Spleen (tissue), 11 donors: ENCODE data around the gene VAMP2. TPM values are rescaled to one million over a fixed set of nuclear protein-coding genes. Genes with fewer than 3 reads are reported as not detected.

Source experiments
- DNase-seq: peaks from one replicate; pipeline ENCODE4 v3.0.0-alpha.2; 2020
- H3K27ac ChIP-seq, 8 donors: fragments of 200-600 bp; sonication (generic) in 7 of 8; 1 replicate in 4 of 8; 2 replicates in 4 of 8; pipeline versions ENCODE4 v1.5.0 to v1.8.0; 2016 to 2021; ENCODE audit warnings: inconsistent platforms in 4 of 8, mild to moderate bottlenecking in 4 of 8, moderate library complexity in 1 of 8
- H3K27me3 ChIP-seq, 7 donors: fragments of 200-600 bp; sonication (generic) in 6 of 7; replicated peaks in 1 of 7; 1 replicate in 4 of 7; 2 replicates in 3 of 7; pipeline versions ENCODE4 v1.5.0 to v1.8.0; 2016 to 2021; ENCODE audit warnings: inconsistent platforms in 3 of 7, mild to moderate bottlenecking in 1 of 7
- H3K36me3 ChIP-seq, 6 donors: fragments of 200-600 bp; sonication (generic) in 5 of 6; 1 replicate in 4 of 6; 2 replicates in 2 of 6; pipeline versions ENCODE4 v1.5.0 to v1.8.0; 2016 to 2021; ENCODE audit warnings: inconsistent platforms in 2 of 6
- H3K4me1 ChIP-seq, 6 donors: fragments of 200-600 bp; sonication (generic) in 5 of 6; 1 replicate in 3 of 6; 2 replicates in 3 of 6; pipeline versions ENCODE4 v1.5.0 to v1.8.0; 2016 to 2021; ENCODE audit warnings: inconsistent platforms in 3 of 6
- H3K4me3 ChIP-seq, 8 donors: fragments of 200-600 bp; sonication (generic) in 7 of 8; 1 replicate in 4 of 8; 2 replicates in 4 of 8; pipeline versions ENCODE4 v1.5.0 to v1.8.0; 2016 to 2021; ENCODE audit warnings: inconsistent platforms in 4 of 8, mild to moderate bottlenecking in 4 of 8, moderate library complexity in 2 of 8
- H3K9me3 ChIP-seq, 8 donors: fragments of 200-600 bp; sonication (generic) in 7 of 8; 1 replicate in 4 of 8; 2 replicates in 4 of 8; pipeline versions ENCODE4 v1.5.0 to v1.8.0; 2016 to 2021; ENCODE audit warnings: inconsistent platforms in 4 of 8
- POLR2A ChIP-seq, 3 donors: fragments of 450-650 bp; IDR thresholded peaks; one replicate each; pipeline ENCODE4 v1.5.1; 2017; ENCODE audit warnings: antibody characterized with exemption in 3 of 3, mild to moderate bottlenecking in 1 of 3
- POLR2AphosphoS5 ChIP-seq, 3 donors: sonication (generic); formaldehyde crosslinking; IDR thresholded peaks; one replicate each; pipeline ENCODE4 v1.5.1; 2017; ENCODE audit warnings: antibody characterized with exemption in 3 of 3
- WGBS, 5 donors: extraction: QIAGEN DNeasy Blood & Tissue Kit in 3 of 5; methylation state at CpG; one replicate each; pipeline versions ENCODE4 v1.1.5 to v1.1.7; 2013 to 2018; 5-methylcytosine and 5-hydroxymethylcytosine counted together
- intact Hi-C: fragments of 100-400 bp; cut with DNase I; formaldehyde crosslinking; loops from one replicate; pipeline ENCODE4 v1.15.0; 2023; ENCODE audit warnings: low total_unique reads
- polyA plus RNA-seq, 3 donors: library from polyadenylated mRNA; stranded (reverse); fragments of 200-250 nt; gene quantifications; one replicate each; pipeline ENCODE4 v1.2.1, GENCODE V29; 2013
- total RNA-seq, 7 donors: library from RNA; depleted of rRNA in 3 of 7; stranded (reverse); fragments of >200 nt in 3 of 7; fragmentation: NEBNext Ultra II Directional in 4 of 7; extraction: Animal tissue kit (Norgen Biotek cat#: 25700) in 4 of 7; gene quantifications; one replicate each; pipeline versions ENCODE4 v1.1.0 to v1.2.1, GENCODE V29; 2016 to 2021
- TF ChIP-seq, protein P1 (sequence below), 11 experiments: fragments of 200-600 bp in 7 of 11; fragments of 450-650 bp in 4 of 11; sonication (generic) in 4 of 11; IDR thresholded peaks in 8 of 11; conservative IDR thresholded peaks in 3 of 11; 1 replicate in 7 of 11; 2 replicates in 4 of 11; pipeline versions ENCODE4 v1.4.0 to v1.8.0; 2016 to 2021; ENCODE audit warnings: antibody characterized with exemption in 11 of 11, inconsistent platforms in 4 of 11, mild to moderate bottlenecking in 1 of 11
- donor health status: healthy with polysubstance abuse.
- donor health status: DM: no; HTN: no; CAD: no; lungs with moderate emphysema.
- donor health status: DM: no; HTN: no; CAD: no.
- donor health status: Bipolar disorder and iron deficiency.
- donor health status: healthy.
- donor health status: DM: no; HTN: no; CAD: no.
- donor health status: DM: yes; HTN: yes; CAD: no.

Gene VAMP2
- total and polyA plus RNA-seq, 10 donors, result 37.5 to 94.8 (median 54.5) TPM

GRCh38 chr17:8143581-8144400 lies 19.0 kb downstream of the VAMP2 start:
- DNase-seq, result no peak
- TF ChIP-seq POLR2A (IDR thresholded peaks at IDR 0.05) (no peak), POLR2AphosphoS5 (IDR thresholded peaks at IDR 0.05) (peak; percentile 52 to 66 (median 57))
- TF ChIP-seq, protein P1, sequence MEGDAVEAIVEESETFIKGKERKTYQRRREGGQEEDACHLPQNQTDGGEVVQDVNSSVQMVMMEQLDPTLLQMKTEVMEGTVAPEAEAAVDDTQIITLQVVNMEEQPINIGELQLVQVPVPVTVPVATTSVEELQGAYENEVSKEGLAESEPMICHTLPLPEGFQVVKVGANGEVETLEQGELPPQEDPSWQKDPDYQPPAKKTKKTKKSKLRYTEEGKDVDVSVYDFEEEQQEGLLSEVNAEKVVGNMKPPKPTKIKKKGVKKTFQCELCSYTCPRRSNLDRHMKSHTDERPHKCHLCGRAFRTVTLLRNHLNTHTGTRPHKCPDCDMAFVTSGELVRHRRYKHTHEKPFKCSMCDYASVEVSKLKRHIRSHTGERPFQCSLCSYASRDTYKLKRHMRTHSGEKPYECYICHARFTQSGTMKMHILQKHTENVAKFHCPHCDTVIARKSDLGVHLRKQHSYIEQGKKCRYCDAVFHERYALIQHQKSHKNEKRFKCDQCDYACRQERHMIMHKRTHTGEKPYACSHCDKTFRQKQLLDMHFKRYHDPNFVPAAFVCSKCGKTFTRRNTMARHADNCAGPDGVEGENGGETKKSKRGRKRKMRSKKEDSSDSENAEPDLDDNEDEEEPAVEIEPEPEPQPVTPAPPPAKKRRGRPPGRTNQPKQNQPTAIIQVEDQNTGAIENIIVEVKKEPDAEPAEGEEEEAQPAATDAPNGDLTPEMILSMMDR (IDR thresholded peaks at IDR 0.05 in 8 of 11, conservative IDR thresholded peaks at IDR 0.05 in 3 of 11), result no peak
- intact Hi-C loops, result no loop called here
- 93 to 96% (median 95%) methylated on average over 22 of the region's 22 CpGs for WGBS, 5 donors
- Histone ChIP-seq H3K9me3 (no peaks in the 10 kb centered on the region), H3K27me3 (no peaks in the 10 kb centered on the region), H3K4me3 (no peak overlapping the region), H3K27ac (no peak overlapping the region), H3K36me3 (peaks cover 10 to 96% (median 93%) of the 10 kb centered on the region in 6 donors), H3K4me1 (peaks cover 7 to 48% (median 14%) of the 10 kb centered on the region in 6 donors)

DNA sequence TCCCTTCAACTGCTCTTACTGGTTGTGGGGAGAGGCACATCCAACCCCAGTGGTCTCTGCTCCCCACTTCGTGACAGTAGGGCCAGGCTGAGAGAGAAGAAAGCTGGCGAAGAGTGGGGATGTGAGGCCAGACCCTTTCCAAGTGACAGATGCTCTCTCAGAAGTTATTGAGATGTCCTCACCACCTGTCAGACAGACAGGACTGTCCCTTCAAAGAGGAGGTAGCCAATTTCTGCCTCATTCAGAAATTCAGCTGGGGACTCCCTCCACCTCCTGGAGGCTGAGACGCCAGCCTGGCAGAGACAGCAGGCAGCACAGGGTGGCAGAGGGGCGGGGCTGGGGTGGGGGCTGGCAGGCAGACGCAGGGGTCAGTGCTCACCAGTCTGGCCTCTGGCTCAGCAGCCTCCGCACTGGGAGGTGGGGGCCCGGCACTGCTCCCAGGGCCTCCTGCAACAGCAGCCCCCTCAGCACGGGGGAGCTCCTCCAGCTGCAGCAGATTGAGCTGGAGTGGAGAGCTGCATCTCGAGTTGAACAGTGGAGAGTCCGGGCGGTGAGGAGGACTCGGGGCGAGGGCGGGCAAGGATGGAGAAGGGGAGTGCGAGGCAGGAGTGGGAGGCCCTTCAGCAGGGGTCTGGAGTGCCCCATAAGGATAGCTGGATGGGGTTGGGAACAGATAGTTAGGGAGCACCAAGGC lies 19.7 kb downstream of the VAMP2 start:
- 83 to 96% (median 95%) methylated on average over 10 to 15 of the region's 15 CpGs for WGBS, 5 donors
- peak overlapping the region in 1 of 8 donors; percentile 37 for H3K27ac ChIP-seq

GRCh38 chr17:8142158-8142886 lies 20.4 kb downstream of the VAMP2 start:
- WGBS, 5 donors, result 88 to 95% (median 92%) methylated on average over 13 to 23 of the region's 23 CpGs
- DNase-seq, result no peak
- TF ChIP-seq POLR2A (IDR thresholded peaks at IDR 0.05) (no peak), POLR2AphosphoS5 (IDR thresholded peaks at IDR 0.05) (peak in 2 of 3 donors; percentile 5 to 34)
- TF ChIP-seq, protein P1 (IDR thresholded peaks at IDR 0.05 in 8 of 11, conservative IDR thresholded peaks at IDR 0.05 in 3 of 11), result no peak

More for the DNA sequence above, 19.7 kb downstream of the VAMP2 start:
- no peaks in the 10 kb centered on the region for H3K9me3 ChIP-seq
- DNase-seq, result no peak
- H3K4me1 ChIP-seq, result peaks cover 11 to 55% (median 21%) of the 10 kb centered on the region in 6 donors
- TF ChIP-seq POLR2A (IDR thresholded peaks at IDR 0.05), result no peak
- TF ChIP-seq POLR2AphosphoS5 (IDR thresholded peaks at IDR 0.05), result peak in 2 of 3 donors; percentile 8 to 48
- TF ChIP-seq, protein P1 (IDR thresholded peaks at IDR 0.05 in 8 of 11, conservative IDR thresholded peaks at IDR 0.05 in 3 of 11), result no peak
- intact Hi-C loops, result no loop called here
- no peaks in the 10 kb centered on the region for H3K27me3 ChIP-seq
- peaks cover 6 to 89% (median 86%) of the 10 kb centered on the region in 6 donors for H3K36me3 ChIP-seq
- H3K4me3 ChIP-seq, result no peak overlapping the region

More at GRCh38 chr17:8142158-8142886, 20.4 kb downstream of the VAMP2 start:
- Histone ChIP-seq H3K36me3 (peaks cover 0 to 82% (median 79%) of the 10 kb centered on the region in 6 donors), H3K27ac (peak overlapping the region in 1 of 8 donors; percentile 37), H3K4me1 (peaks cover 14 to 61% (median 27%) of the 10 kb centered on the region in 6 donors), H3K9me3 (no peaks in the 10 kb centered on the region), H3K4me3 (no peak overlapping the region), H3K27me3 (no peaks in the 10 kb centered on the region)
- intact Hi-C loops, result no loop called here
